ENCODE data around the gene PSMA5. TPM values are rescaled to one million over a fixed set of nuclear protein-coding genes. Genes with fewer than 3 reads are reported as not detected.
A peak's percentile ranks its signal among the peaks of the same experiment; 100 is the strongest.

PSMA5 gene
- total and polyA plus RNA-seq, 2 experiments from 2014 or later, result 64.4 to 90.1 TPM

DNA sequence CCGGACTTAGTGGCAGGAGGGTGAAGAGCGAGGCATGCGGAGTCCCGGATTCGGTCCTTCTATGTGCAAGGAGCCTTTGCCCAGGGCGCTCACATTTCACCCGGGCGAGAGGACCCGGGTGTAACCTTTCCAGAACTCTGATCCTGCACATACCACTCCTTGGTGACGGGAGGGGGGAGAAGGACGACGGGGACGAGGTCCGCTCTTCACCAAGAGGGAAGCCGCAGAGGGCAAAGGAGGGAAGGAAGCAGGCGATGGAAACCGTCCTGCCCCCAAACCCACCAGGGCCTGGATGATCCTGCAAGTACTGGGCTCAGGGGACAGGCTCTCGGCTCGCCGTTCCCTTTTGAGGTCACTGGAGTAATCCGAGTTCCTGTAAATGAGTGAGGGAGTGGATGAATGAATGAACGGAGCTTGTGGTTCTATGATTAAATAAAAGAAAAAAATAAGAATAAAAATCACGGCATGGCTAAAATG, 41.1 kb upstream of the PSMA5 start:
- Histone ChIP-seq H4K20me1 (ENCODE audit: insufficient read depth, poor library complexity, severe bottlenecking) (no peaks in the 10 kb centered on the region), H2AFZ (no peak overlapping the region), H3K4me3 (no peak overlapping the region), H3K79me2 (no peaks in the 10 kb centered on the region), H3K9me2 (replicated peaks; ENCODE audit: insufficient read depth) (no peaks in the 10 kb centered on the region), H3K4me1 (ENCODE audit: insufficient read depth) (peaks cover 4% of the 10 kb centered on the region), H3K27ac (no peak overlapping the region), H3K9me3 (ENCODE audit: low read depth) (no peaks in the 10 kb centered on the region), H3K4me2 (peak overlapping the region; percentile 99), H3K36me3 (replicated peaks; ENCODE audit: insufficient read depth, low read depth) (no peaks in the 10 kb centered on the region), H3K27me3 (peaks cover 95% of the 10 kb centered on the region)
- 13% methylated on average over 17 of the region's 23 CpGs for WGBS (ENCODE audit: low lambda C conversion rate, missing lambda C conversion rate)
- DNase-seq (ENCODE audit: low spot score), result no peak
- TF ChIP-seq, protein P1, sequence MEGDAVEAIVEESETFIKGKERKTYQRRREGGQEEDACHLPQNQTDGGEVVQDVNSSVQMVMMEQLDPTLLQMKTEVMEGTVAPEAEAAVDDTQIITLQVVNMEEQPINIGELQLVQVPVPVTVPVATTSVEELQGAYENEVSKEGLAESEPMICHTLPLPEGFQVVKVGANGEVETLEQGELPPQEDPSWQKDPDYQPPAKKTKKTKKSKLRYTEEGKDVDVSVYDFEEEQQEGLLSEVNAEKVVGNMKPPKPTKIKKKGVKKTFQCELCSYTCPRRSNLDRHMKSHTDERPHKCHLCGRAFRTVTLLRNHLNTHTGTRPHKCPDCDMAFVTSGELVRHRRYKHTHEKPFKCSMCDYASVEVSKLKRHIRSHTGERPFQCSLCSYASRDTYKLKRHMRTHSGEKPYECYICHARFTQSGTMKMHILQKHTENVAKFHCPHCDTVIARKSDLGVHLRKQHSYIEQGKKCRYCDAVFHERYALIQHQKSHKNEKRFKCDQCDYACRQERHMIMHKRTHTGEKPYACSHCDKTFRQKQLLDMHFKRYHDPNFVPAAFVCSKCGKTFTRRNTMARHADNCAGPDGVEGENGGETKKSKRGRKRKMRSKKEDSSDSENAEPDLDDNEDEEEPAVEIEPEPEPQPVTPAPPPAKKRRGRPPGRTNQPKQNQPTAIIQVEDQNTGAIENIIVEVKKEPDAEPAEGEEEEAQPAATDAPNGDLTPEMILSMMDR (IDR thresholded peaks at IDR 0.05; ENCODE audit: poor library complexity), result no peak
- TF ChIP-seq EZH2 (IDR thresholded peaks at IDR 0.05; ENCODE audit: borderline replicate concordance) (no peak), EZH2phosphoT487 (IDR thresholded peaks at IDR 0.05; ENCODE audit: low read depth, severe bottlenecking, unreplicated experiment) (no peak)

DNA sequence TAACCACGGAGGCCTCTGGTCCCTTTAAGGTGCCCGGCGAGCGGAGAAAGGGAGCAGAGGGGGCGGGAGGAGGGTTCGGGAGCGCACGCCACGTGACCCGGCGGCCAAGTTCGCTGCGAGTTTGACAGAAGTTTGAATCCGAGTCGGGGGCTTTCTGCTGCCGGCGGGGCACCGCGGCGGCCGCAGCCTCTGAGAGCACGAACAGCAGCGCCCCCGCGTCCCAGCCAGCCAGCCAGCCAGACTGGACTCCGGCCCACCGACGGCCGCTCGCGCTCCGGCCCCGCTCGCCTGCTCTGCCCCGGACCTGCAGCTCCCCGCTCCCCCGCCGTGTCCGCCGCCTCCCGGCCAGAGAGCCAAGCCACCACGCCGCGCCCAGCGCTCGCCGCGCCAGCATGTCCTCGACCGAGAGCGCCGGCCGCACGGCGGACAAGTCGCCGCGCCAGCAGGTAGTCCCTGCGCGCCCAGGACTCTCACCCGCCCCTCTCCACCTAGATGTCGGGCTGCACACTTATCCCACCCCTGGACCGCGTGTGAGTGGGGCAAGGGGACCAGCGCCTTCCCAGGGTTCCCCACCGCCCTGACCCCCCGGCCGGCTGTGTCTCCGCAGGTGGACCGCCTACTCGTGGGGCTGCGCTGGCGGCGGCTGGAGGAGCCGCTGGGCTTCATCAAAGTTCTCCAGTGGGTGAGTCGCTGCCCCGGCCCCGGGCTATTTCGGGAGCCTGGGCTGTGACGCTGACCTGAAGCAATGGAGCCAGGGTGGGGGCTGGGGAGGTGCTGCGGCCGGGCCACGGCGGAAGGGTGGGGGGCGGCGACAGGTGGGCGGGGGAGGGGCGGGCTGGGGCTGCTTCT, 40.4 kb upstream of the PSMA5 start, which contains the start of gene SYPL2:
Gene SYPL2 (plus strand): TSS at position 95 of the 849 bp plus-strand sequence. CDS start 298 bp downstream, at position 393.
- H3K9me3 ChIP-seq (ENCODE audit: low read depth), result no peaks in the 10 kb centered on the region
- no peak within 1 kb of the TSS for H3K27ac ChIP-seq
- TF ChIP-seq EZH2 (IDR thresholded peaks at IDR 0.05; ENCODE audit: borderline replicate concordance), result peak; percentile 62
- peak; percentile 68 for TF ChIP-seq EZH2phosphoT487 (IDR thresholded peaks at IDR 0.05; ENCODE audit: low read depth, severe bottlenecking, unreplicated experiment)
- TF ChIP-seq, protein P1 (IDR thresholded peaks at IDR 0.05; ENCODE audit: poor library complexity), result no peak
- peak within 1 kb of the TSS; percentile 99 for H2AFZ ChIP-seq
- H3K79me2 ChIP-seq, result no peaks in the 10 kb centered on the region
- H3K9me2 ChIP-seq (replicated peaks; ENCODE audit: insufficient read depth), result no peaks in the 10 kb centered on the region
- H3K4me2 ChIP-seq, result peak within 1 kb of the TSS; percentile 99
- 2% methylated on average over 50 of the region's 88 CpGs for WGBS (ENCODE audit: low lambda C conversion rate, missing lambda C conversion rate)
- peak within 1 kb of the TSS; percentile 83 for H3K4me3 ChIP-seq
- H3K36me3 ChIP-seq (replicated peaks; ENCODE audit: insufficient read depth, low read depth), result no peaks in the 10 kb centered on the region
- no peaks in the 10 kb centered on the region for H4K20me1 ChIP-seq (ENCODE audit: insufficient read depth, poor library complexity, severe bottlenecking)
- peaks cover 95% of the 10 kb centered on the region for H3K27me3 ChIP-seq
- peak; percentile 58 for DNase-seq (ENCODE audit: low spot score)
- peaks cover 4% of the 10 kb centered on the region for H3K4me1 ChIP-seq (ENCODE audit: insufficient read depth)

DNA sequence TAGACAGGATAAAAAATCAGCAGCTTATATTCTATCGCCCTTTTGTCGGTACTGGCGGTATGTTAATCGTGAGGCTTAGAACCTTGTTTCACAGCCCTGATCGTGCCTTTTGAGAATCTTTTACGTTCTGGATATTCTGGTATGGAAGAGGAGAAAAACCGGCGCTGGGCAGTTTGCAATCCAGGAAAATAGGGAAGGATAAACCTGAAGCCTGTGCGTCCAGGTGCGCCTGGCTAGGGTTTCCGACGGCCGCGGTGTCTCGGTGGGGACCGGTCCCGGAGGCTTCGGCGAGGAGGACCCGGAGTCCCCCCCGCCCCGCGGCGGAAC, 39.8 kb upstream of the PSMA5 start:
- peaks cover 91% of the 10 kb centered on the region for H3K27me3 ChIP-seq
- H3K36me3 ChIP-seq (replicated peaks; ENCODE audit: insufficient read depth, low read depth), result no peaks in the 10 kb centered on the region
- peak overlapping the region; percentile 83 for H3K4me3 ChIP-seq
- peaks cover 4% of the 10 kb centered on the region for H3K4me1 ChIP-seq (ENCODE audit: insufficient read depth)
- no peak for DNase-seq (ENCODE audit: low spot score)
- H3K9me2 ChIP-seq (replicated peaks; ENCODE audit: insufficient read depth), result no peaks in the 10 kb centered on the region
- no peak overlapping the region for H3K27ac ChIP-seq
- TF ChIP-seq EZH2 (IDR thresholded peaks at IDR 0.05; ENCODE audit: borderline replicate concordance), result no peak
- TF ChIP-seq, protein P1 (IDR thresholded peaks at IDR 0.05; ENCODE audit: poor library complexity), result no peak
- peak; percentile 13 for TF ChIP-seq EZH2phosphoT487 (IDR thresholded peaks at IDR 0.05; ENCODE audit: low read depth, severe bottlenecking, unreplicated experiment)
- H3K9me3 ChIP-seq (ENCODE audit: low read depth), result no peaks in the 10 kb centered on the region
- WGBS (ENCODE audit: low lambda C conversion rate, missing lambda C conversion rate), result 7% methylated on average over 19 of the region's 24 CpGs
- H3K4me2 ChIP-seq, result peak overlapping the region; percentile 99
- peak overlapping the region; percentile 99 for H2AFZ ChIP-seq
- H3K79me2 ChIP-seq, result no peaks in the 10 kb centered on the region
- H4K20me1 ChIP-seq (ENCODE audit: insufficient read depth, poor library complexity, severe bottlenecking), result no peaks in the 10 kb centered on the region
